ENCODE data around the gene ANKRD39. TPM values are rescaled to one million over a fixed set of nuclear protein-coding genes. Genes with fewer than 3 reads are reported as not detected.

The ANKRD39 gene
- total and polyA plus RNA-seq, 9 of the 15 experiments (the other 6 are each of a cell fraction or from before 2014, with no cell fraction given), result 8.2 to 33.1 (median 23.8) TPM

DNA sequence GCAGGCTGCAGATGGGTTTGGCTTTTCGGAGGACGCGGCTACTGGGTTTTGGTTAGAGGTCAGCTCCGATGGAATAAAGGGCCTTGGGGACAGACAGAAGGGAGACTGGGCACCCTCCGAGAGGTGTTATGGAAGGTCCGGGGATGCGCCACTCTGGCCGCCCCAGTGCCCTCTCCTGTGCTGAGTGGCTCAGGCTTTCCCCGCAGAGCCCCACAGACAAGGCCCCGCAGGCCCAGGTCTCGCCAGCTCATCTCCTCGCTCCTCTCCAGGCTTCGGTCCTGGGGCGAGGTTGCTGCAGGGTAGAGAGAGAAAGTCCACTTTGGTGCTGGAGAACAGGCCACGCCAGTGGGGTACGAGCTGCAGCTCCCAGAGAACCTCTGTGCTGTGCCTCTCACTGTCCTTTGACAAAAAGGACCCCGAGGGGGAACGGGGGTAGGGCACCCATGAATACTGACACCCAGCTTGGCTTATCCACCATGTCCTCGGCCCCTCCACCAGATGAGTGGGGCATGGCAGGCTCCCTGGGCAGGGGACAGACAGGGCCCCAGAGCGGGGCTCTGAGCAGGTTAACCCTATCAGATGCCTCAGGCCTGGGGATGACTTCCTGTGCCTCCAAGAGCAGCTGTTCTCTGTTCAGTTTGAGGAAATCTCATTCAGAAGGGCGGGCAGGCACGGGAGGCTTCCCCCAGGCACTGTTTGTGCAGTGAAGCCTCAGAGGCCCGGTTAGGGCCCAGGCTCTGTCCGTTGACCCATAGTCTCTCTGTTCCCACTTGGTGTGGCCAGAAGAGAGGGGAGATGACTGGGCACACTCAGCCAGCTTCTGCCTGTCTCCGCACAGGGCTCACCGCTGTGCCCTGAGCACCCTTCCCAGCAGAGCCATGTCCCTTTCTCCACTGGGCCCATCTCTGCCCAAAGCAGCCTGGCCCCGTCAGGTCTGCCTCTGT lies 57.5 kb downstream of the ANKRD39 start (continued):
- no peak for TF ChIP-seq DMBX1 (CRISPR knock-in tag; IDR thresholded peaks at IDR 0.05; ENCODE audit: borderline replicate concordance)
- no peak for TF ChIP-seq CTBP1 (IDR thresholded peaks at IDR 0.05; ENCODE audit: borderline replicate concordance)
- no peak for TF ChIP-seq RBFOX2 (IDR thresholded peaks at IDR 0.05; ENCODE audit: low read depth, low read length)
- TF ChIP-seq, protein P1, sequence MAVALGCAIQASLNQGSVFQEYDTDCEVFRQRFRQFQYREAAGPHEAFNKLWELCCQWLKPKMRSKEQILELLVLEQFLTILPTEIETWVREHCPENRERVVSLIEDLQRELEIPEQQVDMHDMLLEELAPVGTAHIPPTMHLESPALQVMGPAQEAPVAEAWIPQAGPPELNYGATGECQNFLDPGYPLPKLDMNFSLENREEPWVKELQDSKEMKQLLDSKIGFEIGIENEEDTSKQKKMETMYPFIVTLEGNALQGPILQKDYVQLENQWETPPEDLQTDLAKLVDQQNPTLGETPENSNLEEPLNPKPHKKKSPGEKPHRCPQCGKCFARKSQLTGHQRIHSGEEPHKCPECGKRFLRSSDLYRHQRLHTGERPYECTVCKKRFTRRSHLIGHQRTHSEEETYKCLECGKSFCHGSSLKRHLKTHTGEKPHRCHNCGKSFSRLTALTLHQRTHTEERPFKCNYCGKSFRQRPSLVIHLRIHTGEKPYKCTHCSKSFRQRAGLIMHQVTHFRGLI (CRISPR knock-in tag; IDR thresholded peaks at IDR 0.05), result no peak
- no peak for TF ChIP-seq MCM7 (IDR thresholded peaks at IDR 0.05)
- TF ChIP-seq, protein P2, sequence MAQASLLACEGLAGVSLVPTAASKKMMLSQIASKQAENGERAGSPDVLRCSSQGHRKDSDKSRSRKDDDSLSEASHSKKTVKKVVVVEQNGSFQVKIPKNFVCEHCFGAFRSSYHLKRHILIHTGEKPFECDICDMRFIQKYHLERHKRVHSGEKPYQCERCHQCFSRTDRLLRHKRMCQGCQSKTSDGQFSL (CRISPR knock-in tag; IDR thresholded peaks at IDR 0.05), result no peak
- TF ChIP-seq, protein P2 (tag; IDR thresholded peaks at IDR 0.05), result no peak

DNA sequence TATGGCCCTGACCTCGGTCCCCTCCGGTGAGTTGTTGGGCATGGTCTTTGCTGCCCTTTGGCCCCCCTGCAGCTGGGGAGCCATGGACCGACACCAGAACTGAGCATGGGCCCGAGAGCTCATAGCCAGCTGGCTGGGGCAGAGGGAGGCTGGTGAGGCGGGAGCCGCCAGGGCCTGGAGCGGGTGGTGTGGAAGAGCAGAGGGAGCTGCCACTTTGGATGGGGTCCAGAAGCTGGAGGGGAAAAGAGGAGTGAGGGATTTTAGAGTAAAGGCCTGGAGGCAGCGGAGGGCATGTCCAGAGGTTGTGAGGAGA lies 58.2 kb downstream of the ANKRD39 start:
- no peak for DNase-seq (ENCODE audit: extremely low read depth in 1 of 4, low spot score in 3 of 4)
- no peak overlapping the region for H3K4me3 ChIP-seq
- H3K27ac ChIP-seq (ENCODE audit: extremely low read depth, low read depth, low read length), result no peak overlapping the region
- ChIA-PET POLR2A (no interaction called here), CTCF (ENCODE audit: low intra/inter-chr PET ratio) (no interaction called here)
- intact Hi-C loops (cut with micrococcal nuclease), result no loop called here
- H3K27me3 ChIP-seq (ENCODE audit: control insufficient read depth in 2 of 2, insufficient read depth in 2 of 2, low read length in 2 of 2), result no peaks in the 10 kb centered on the region
- H3K9ac ChIP-seq (ENCODE audit: insufficient read depth in 1 of 2, low read depth in 2 of 2, low read length in 2 of 2), result no peak overlapping the region
- H4K20me1 ChIP-seq (replicated peaks; ENCODE audit: control insufficient read depth, insufficient read depth, low read length), result no peaks in the 10 kb centered on the region
- no peak for ATAC-seq
- H3K36me3 ChIP-seq (ENCODE audit: control insufficient read depth, insufficient read depth, low read length), result peaks cover 25% of the 10 kb centered on the region; the same call in 2 of the 3 replicates
- no peak overlapping the region for H2AFZ ChIP-seq (ENCODE audit: low read depth, low read length)
- H3K9me3 ChIP-seq (replicated peaks; ENCODE audit: control insufficient read depth, insufficient read depth, low read depth, low read length), result no peaks in the 10 kb centered on the region
- H3K4me2 ChIP-seq (ENCODE audit: insufficient read depth, low read length), result no peak overlapping the region
- no TSS peak for BruUV-seq (replicated peaks)
- H3K9me1 ChIP-seq (ENCODE audit: control insufficient read depth, insufficient read depth, low read length), result no peaks in the 10 kb centered on the region
- WGBS (ENCODE audit: insufficient coverage, low coverage, missing lambda C conversion rate), result 85% methylated on average over 8 of the region's 8 CpGs
- no peak for FAIRE-seq
- in situ Hi-C loops (cut with MboI), result no loop called here
- H3K79me2 ChIP-seq (ENCODE audit: control insufficient read depth, insufficient read depth, low read length), result no peaks in the 10 kb centered on the region
- peaks cover 0 to 13% of the 10 kb centered on the region in 2 experiments; a peak in 2 of 5 replicates for H3K4me1 ChIP-seq (replicated peaks in 1 of 2; ENCODE audit: control insufficient read depth in 2 of 2, insufficient read depth in 2 of 2, low read length in 2 of 2)
- TF ChIP-seq ZNF121 (CRISPR knock-in tag; conservative IDR thresholded peaks at IDR 0.05), result no peak
- no peak for TF ChIP-seq KAT7 (CRISPR knock-in tag; IDR thresholded peaks at IDR 0.05; ENCODE audit: borderline replicate concordance)
- TF ChIP-seq SMARCC2 (IDR thresholded peaks at IDR 0.05; ENCODE audit: low read depth), result no peak
- TF ChIP-seq ZNF23 (CRISPR knock-in tag; IDR thresholded peaks at IDR 0.05), result no peak
- TF ChIP-seq CHD4 (IDR thresholded peaks at IDR 0.05; ENCODE audit: insufficient read depth, insufficient replicate concordance, low read depth, low read length, poor library complexity, severe bottlenecking), result no peak
- TF ChIP-seq MBD2 (IDR thresholded peaks at IDR 0.05; ENCODE audit: borderline replicate concordance, low read depth), result no peak
- no peak for TF ChIP-seq SAFB (IDR thresholded peaks at IDR 0.05; ENCODE audit: borderline replicate concordance, low read depth, low read length)
- no peak for TF ChIP-seq SMAD4 (CRISPR knock-in tag; conservative IDR thresholded peaks at IDR 0.05)
- TF ChIP-seq, protein P3, sequence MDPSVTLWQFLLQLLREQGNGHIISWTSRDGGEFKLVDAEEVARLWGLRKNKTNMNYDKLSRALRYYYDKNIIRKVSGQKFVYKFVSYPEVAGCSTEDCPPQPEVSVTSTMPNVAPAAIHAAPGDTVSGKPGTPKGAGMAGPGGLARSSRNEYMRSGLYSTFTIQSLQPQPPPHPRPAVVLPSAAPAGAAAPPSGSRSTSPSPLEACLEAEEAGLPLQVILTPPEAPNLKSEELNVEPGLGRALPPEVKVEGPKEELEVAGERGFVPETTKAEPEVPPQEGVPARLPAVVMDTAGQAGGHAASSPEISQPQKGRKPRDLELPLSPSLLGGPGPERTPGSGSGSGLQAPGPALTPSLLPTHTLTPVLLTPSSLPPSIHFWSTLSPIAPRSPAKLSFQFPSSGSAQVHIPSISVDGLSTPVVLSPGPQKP (CRISPR knock-in tag; IDR thresholded peaks at IDR 0.05), result no peak
- no peak for TF ChIP-seq ZSCAN29 (IDR thresholded peaks at IDR 0.05)
- TF ChIP-seq MCM5 (IDR thresholded peaks at IDR 0.05; ENCODE audit: low read depth), result no peak

Data from K562 (cell line).